GM21515 (cell line): Measurements from ENCODE around the gene DNAH8.

Source experiments
- ATAC-seq: cut with Tn5 transposase; IDR thresholded peaks from one replicate; pipeline ENCODE4 v1.9.1; 2021; ENCODE audit not compliant: unreplicated experiment

Gene DNAH8

GRCh38 chr6:39048481-39049399, 333.6 kb downstream of the DNAH8 start, which contains the start of gene GLP1R:
Gene GLP1R (plus strand): TSS chr6:39048781. CDS start chr6:39048841, 60 bp downstream.
- no peak for ATAC-seq

GRCh38 chr6:39049575-39050283, 334.6 kb downstream of the DNAH8 start:
- ATAC-seq: no peak

- no peak for ATAC-seq
These were observed 335.5 kb downstream of the DNAH8 start for GRCh38 chr6:39050453-39051112.

- ATAC-seq: no peak
These were observed 336.4 kb downstream of the DNAH8 start for GRCh38 chr6:39051399-39052122.

DNA sequence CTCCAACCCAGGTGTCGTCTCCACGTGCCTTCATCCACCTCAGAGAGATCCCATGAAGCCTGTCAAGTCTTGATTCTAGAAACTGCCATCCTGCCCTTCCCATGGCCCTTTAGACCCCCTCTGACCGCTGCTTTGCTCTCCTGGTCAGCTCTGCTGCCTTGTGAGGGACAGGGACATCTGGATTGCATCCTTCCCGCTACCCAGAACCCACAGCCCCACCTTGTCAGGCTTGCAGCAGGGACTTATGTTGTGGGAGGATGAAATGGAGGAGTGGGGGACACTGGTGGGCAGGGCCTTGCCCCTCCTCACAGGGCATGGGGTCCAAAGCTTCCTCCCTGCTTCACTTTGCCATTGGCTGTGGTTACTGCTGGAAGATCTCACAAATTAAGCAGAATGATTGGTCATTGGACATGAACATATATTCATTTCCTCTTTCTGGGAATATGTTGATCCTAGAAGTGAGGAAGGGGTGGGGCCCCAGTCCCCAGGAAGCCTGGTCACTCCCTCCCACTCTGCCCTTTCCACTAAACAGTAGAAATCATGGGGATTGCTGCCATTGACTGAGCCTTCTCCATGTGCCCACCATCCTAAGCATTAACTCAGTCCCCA, 338.0 kb downstream of the DNAH8 start:
- ATAC-seq: no peak

- no peak for ATAC-seq
These were observed 338.9 kb downstream of the DNAH8 start for GRCh38 chr6:39053854-39054576.

- ATAC-seq: no peak
These were observed 339.5 kb downstream of the DNAH8 start for GRCh38 chr6:39054577-39055142.

DNA sequence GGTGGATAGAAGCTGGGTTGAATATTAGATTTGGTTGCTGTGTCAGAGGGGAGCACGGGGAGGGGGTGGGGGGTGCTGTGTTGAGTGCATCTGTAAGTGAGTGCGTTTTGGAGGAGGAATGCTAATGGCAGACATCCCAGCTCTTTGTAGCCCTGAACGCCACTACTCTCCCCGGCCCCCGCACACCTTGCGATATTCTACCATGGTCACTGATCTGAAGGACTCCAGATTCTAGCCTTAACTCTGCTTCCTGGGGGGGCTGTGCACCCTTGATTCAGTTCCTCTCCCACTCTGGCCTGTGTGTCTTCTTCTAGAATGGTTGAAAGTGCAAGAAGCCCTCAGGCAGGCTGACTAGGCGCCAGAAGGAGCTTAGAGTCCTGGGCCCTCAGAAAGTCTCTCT, 340.6 kb downstream of the DNAH8 start:
- ATAC-seq: no peak

DNA sequence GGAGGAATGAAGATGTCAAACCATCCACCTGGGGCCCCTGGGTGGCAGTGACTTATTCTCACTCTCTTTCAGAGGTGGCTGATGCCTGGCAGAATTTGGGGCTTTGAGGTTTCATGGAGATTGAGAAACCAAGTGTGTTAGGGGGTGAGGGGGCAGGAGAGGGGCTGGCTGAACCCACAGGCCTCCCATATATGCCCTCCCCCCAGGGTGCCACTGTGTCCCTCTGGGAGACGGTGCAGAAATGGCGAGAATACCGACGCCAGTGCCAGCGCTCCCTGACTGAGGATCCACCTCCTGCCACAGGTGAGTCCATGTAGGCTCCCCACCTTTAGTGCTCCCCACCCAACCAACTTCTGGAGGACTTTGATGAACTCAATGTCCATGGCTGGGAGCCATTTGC, 341.1 kb downstream of the DNAH8 start:
- no peak for ATAC-seq

DNA sequence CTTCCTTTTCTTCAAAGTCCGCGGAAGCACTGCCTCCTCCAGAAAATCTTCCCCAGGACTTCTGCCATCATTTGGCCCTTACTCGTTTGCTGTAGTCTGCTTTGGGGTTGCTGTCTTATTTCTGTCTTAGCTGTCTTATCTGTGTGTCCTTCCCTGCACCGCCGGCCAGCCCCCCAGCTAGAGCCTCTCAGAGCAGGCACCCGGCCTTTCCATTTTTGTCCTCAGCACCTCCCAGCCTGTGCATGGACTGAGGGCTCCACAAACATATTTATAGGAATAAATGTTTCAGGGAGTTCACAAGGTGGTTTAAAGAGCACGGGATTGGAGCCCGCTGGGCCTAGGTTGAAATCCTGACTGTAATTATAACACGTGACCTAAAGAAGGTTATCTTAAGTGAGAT, 341.6 kb downstream of the DNAH8 start:
- ATAC-seq: no peak

DNA sequence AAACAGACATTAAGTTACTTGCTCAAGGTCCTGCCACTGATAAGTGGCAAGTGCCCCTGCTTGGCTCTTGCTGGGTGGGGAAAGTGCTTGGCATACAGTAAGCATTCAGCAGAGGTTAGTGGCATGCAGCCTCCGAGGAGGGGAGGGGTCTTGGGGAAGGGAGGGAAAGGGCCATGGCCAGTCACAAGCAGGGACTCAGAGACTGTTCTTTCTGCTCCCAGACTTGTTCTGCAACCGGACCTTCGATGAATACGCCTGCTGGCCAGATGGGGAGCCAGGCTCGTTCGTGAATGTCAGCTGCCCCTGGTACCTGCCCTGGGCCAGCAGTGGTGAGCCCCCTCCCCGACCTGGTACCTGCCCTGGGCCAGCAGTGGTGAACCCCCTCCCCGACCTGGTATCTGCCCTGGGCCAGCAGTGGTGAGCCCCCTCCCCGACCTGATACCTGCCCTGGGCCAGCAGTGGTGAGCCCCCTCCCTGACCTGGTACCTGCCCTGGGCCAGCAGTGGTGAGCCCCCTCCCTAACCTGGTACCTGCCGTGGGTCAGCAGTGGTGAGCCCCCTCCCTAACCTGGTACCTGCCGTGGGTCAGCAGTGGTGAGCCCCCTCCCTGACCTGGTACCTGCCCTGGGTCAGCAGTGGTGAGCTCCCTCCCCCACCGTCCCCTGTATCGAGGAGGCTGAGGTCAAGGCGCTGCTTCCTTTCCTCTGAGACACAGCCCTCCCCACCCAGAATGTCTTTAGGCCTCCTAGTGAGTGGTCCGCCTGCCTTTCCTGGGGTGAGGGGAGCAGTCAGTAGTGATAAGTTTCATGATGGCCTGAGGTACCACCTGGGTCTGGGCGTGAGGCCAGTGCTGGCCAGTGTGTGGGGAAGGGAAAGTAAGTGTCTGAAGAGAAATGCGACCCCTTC, 342.4 kb downstream of the DNAH8 start:
- ATAC-seq: no peak

DNA sequence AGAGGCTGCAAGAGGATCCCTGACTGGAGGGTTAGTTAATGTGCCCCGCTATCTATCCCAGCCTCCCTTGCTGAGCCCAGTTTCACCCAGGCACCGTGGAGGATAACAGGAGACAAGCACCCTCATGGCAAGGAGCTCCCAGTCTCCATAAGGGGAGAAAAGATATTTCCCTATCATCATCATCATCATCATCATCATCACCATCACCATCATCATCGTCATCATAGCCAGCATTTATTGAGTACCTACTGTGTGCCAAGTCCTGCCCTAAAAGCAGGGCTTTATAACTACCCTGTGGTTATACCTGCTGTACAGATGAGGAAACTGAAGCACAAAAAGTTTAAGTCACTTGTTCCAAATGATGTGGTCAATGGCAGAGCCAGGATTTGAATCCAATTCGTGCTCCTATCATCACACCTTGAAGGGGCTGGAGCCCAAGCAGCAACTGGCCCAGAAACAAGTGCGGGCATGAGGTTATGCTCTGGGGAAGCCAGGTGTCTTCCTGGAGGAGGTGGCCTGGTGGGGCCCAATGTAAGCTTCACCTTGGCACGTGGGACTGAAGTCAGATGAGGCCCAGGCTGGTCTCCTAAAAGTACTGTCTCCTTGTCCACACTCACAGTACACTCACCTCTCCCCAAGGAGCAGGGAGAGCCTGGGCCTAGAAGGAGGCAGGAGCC, 343.5 kb downstream of the DNAH8 start:
- no peak for ATAC-seq

DNA sequence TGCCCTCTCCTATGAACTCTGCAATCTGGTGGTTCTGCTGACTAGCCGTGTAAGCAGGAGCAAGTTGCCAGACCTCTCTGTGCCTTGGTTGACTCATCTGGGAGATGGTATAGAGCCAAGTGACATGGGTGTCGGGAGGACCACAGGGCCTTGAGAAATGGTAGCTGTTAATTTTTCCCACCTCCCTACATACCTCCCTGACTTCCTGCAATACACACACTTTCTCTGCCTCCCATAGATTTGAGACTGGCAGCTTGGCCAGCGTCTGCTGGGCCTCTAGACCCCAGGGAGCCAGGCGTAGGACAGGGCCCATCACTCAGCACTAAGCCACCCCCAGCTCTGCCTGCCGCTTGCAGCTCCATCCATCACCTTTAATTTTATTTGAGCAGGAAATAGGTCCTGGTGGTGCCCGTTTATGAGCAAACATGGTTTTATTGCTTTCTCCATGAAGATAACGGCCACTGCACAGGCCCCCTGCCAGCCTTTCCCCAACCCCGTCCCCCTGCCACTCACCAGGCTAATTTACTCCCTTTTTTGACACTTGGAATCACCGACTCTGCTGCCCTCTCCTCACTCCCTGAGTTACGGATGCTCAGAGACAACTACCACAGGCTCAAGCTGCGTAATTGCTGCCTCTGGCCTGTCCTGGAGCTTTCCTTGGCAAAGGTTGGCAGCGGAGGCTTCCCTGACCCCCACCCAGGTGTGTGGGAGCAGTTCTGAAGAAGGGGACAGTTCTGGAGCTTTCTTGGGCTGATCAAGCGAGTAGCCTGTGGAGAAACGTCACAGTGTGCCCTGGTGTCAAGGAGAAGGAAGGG, 344.6 kb downstream of the DNAH8 start:
- no peak for ATAC-seq

DNA sequence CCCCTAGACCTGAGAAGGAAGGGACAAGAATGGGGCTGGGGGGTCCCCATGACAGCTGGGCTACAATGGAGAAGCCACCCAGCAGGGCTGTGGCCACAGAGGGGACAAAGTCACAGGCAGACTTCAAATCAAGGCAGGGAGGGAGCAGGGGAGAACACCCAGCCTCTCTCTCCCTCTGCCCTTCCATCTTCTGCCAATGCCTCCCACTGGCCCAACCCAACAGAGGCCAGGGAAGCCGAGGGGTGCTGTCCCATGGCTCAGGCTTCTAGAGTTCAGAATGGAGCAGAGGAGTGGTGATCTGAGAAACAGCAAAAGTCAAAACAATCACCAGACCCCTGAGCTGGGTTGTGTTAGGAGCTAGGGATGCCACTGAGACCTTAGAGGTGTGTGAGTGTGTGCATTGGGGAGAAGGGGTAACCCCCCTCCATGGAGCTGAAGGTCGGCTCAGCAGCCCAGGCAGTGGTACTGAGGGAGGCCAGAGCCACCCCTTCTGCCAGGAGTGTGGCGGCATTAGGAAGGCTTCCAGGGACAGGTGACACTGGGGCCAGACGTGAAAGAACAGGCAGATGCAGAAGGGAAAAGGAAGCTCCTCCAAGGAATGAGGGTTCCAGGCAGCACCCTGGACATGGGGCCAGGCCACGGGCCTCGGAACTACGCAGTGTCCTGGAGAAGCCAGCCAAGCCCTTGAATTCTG, 345.5 kb downstream of the DNAH8 start:
- no peak for ATAC-seq

DNA sequence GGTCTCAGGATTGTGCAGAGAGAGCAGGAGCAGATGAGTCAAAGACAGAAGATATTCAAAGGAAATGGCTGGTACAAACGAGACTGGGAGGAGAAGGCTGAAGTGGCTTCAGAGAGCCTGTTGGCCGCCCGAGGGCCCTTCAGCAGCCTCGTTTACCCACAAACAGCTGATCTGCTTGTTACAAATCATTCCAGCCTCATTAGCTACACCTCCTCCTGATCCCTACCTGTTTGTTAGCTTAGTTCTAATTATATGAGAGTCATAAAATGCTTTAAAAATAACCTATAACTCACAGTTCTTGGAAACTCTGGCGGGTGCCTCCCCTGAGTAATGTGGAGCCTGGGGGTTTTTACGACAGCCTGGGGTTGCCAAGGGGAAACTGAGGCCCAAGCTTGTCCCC, 346.1 kb downstream of the DNAH8 start:
- ATAC-seq: no peak

GRCh38 chr6:39061588-39061987, 346.5 kb downstream of the DNAH8 start:
- no peak for ATAC-seq
